Psoas muscle (tissue), 8 donors: ENCODE data around the gene CDH4. TPM values are rescaled to one million over a fixed set of nuclear protein-coding genes. Genes with fewer than 3 reads are reported as not detected.

Experiments
- ATAC-seq, 4 donors: fragments of 200-7000 bp; cut with Tn5 transposase; one replicate each; pipeline ENCODE4 v1.9.1; 2020; ENCODE audit warnings: moderate library complexity in 3 of 4, mild to moderate bottlenecking in 2 of 4
- DNase-seq, 2 donors: peaks; one replicate each; pipeline ENCODE4 v3.0.0-alpha.2; 2020
- H3K27ac ChIP-seq: fragments of 200-600 bp; one replicate; pipeline ENCODE4 v1.8.0; 2022
- H3K27me3 ChIP-seq, 3 donors: fragments of 200-600 bp in 1 of 3; one replicate each; pipeline versions ENCODE4 v1.6.1 to v1.8.0; 2013 to 2022; ENCODE audit warnings: low read length in 2 of 3, mild to moderate bottlenecking in 2 of 3, moderate library complexity in 1 of 3; ENCODE audit not compliant: insufficient read depth in 3 of 3
- H3K36me3 ChIP-seq, 2 donors: fragments of 200-600 bp in 1 of 2; one replicate each; pipeline versions ENCODE4 v1.6.1 to v1.8.0; 2013 to 2022; ENCODE audit warnings: low read depth in 1 of 2, mild to moderate bottlenecking in 1 of 2, moderate library complexity in 1 of 2; ENCODE audit not compliant: insufficient read depth in 1 of 2
- H3K4me1 ChIP-seq: fragments of 200-600 bp; one replicate; pipeline ENCODE4 v1.8.0; 2022
- H3K4me3 ChIP-seq: fragments of 200-600 bp; one replicate; pipeline ENCODE4 v1.8.0; 2022; ENCODE audit warnings: mild to moderate bottlenecking
- H3K9me3 ChIP-seq: fragments of 200-600 bp; one replicate; pipeline ENCODE4 v1.8.0; 2022
- WGBS, 3 donors: extraction: QIAGEN DNeasy Blood & Tissue Kit; methylation state at CpG; one replicate each; pipeline versions ENCODE4 v1.1.6 to v1.1.7; 2013; 5-methylcytosine and 5-hydroxymethylcytosine counted together
- intact Hi-C, 2 donors: fragments of 100-400 bp; cut with DNase I; formaldehyde crosslinking; loops; one replicate each; pipeline versions ENCODE4 v1.11.0 to v1.14.2; 2022
- polyA plus RNA-seq, 3 donors: library from polyadenylated mRNA; stranded (reverse); fragments of 200-250 nt; gene quantifications; one replicate each; pipeline ENCODE4 v1.2.3, GENCODE V29; 2013
- total RNA-seq, 4 donors: library from RNA; stranded (reverse); fragmentation: NEBNext Ultra II Directional in 2 of 4; extraction: Animal tissue kit (Norgen Biotek cat#: 25700) in 2 of 4; gene quantifications; one replicate each; pipeline versions ENCODE4 v1.2.1 to v1.2.4, GENCODE V29; 2021 to 2023
- TF ChIP-seq, protein P1 (sequence below): fragments of 200-600 bp; IDR thresholded peaks from one replicate; pipeline ENCODE4 v1.8.0; 2022; ENCODE audit warnings: antibody characterized with exemption
- donor health status: healthy with polysubstance abuse.
- donor health status: DM: no; HTN: no; CAD: no; lungs with moderate emphysema.
- donor health status: Bipolar disorder and iron deficiency.
- donor health status: healthy.
- donor health status: DM: yes; HTN: yes; CAD: no.
- donor health status: DM: no; HTN: no; CAD: no.
- donor health status: DM: no; HTN: no; CAD: no.
- donor health status: DM: yes; HTN: yes; CAD: no.

The CDH4 gene
- total and polyA plus RNA-seq, 7 donors, result 0.26 to 1.0 (median 0.34) TPM

DNA sequence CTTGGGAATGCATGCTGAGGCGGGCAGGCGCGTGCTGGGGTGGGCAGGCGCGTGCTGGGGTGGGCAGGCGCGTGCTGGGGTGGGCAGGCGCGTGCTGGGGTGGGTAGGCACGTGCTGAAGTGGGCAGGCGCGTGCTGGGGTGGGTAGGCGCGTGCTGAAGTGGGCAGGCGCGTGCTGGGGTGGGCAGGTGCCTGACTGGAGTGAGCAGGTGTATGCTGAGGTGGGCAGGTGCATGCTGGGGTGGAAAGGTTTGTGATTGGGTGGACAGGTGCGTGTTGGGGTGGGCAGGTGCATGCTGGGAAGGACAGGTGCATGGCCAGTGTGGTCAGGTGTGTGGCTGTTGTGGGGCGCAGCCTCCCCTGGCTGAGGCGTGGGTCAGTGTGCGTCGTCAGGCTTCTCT is 404.1 kb downstream of the CDH4 start:
- Histone ChIP-seq H3K4me1 (no peaks in the 10 kb centered on the region), H3K9me3 (no peaks in the 10 kb centered on the region), H3K27ac (no peak overlapping the region), H3K36me3 (no peaks in the 10 kb centered on the region), H3K4me3 (no peak overlapping the region), H3K27me3 (peaks cover 0 to 2% (median 0%) of the 10 kb centered on the region in 3 donors)
- no peak for ATAC-seq
- TF ChIP-seq, protein P1, sequence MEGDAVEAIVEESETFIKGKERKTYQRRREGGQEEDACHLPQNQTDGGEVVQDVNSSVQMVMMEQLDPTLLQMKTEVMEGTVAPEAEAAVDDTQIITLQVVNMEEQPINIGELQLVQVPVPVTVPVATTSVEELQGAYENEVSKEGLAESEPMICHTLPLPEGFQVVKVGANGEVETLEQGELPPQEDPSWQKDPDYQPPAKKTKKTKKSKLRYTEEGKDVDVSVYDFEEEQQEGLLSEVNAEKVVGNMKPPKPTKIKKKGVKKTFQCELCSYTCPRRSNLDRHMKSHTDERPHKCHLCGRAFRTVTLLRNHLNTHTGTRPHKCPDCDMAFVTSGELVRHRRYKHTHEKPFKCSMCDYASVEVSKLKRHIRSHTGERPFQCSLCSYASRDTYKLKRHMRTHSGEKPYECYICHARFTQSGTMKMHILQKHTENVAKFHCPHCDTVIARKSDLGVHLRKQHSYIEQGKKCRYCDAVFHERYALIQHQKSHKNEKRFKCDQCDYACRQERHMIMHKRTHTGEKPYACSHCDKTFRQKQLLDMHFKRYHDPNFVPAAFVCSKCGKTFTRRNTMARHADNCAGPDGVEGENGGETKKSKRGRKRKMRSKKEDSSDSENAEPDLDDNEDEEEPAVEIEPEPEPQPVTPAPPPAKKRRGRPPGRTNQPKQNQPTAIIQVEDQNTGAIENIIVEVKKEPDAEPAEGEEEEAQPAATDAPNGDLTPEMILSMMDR, result no peak
- peak in 1 of 2 donors; percentile 18 for DNase-seq
- intact Hi-C loops, result no loop called here
- 84 to 90% (median 87%) methylated on average over 16 to 21 of the region's 21 CpGs for WGBS, 3 donors

DNA sequence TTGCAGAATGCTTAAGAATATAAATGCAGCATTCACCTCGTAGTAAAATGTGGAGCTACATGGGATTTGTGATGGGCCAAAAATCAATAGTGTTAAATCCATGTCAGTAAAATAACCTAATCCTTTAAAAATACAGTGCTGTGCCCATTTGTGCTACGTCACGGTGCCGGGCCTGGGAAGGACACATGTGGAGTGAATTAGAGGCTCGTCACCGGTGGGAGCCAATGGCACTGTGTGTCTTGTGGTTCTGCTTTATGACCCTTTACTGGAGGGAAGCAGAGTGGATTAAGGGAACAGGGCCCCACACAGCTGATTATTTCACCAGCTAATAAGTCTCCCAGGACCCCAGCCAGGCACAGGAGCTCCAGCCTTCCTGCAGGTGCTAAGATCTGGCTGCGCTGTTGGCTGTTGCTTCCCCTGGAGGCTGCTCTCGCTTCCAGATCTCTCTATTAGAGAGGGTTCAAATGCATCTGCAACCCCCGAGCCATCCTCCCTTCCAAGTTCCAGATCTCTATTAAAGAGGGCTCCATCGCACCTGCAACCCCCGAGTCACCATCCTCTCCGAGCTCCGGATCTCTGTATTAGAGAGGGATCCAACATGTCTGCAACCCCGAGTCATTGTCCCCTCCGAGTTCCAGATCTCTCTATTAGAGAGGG is 405.8 kb downstream of the CDH4 start:
- Histone ChIP-seq H3K9me3 (no peaks in the 10 kb centered on the region), H3K36me3 (no peaks in the 10 kb centered on the region), H3K4me3 (no peak overlapping the region), H3K27ac (no peak overlapping the region), H3K27me3 (no peaks in the 10 kb centered on the region), H3K4me1 (no peaks in the 10 kb centered on the region)
- 75 to 84% (median 80%) methylated on average over 15 of the region's 15 CpGs for WGBS, 3 donors
- DNase-seq, result peak in 1 of 2 donors; percentile 11
- no peak for ATAC-seq
- TF ChIP-seq, protein P1, result no peak
- intact Hi-C loops, result no loop called here

DNA sequence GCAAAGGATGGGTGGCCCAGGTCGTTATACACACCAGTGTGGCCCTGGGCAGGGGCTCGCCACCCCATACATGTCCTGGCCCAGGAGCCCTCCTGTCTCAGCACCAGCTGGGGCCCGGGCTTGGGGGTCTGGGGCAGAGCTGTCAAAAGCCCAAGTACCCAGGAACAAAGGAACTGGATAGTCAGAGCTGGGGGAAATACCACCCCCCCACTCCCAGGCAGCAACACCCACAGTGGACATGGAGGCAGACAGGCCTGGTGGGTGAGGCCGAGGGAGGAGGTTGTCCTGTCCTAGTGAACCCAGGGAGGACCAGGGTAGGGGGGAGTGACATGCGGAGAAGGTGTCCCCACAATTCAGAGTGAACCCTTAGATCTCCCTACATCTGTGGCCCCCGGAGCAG is 406.5 kb downstream of the CDH4 start:
- no peaks in the 10 kb centered on the region for H3K9me3 ChIP-seq
- WGBS, 3 donors, result 94 to 97% (median 96%) methylated on average over 5 to 6 of the region's 6 CpGs
- no peak for ATAC-seq
- H3K36me3 ChIP-seq, result no peaks in the 10 kb centered on the region
- H3K27me3 ChIP-seq, result no peaks in the 10 kb centered on the region
- H3K4me3 ChIP-seq, result no peak overlapping the region
- intact Hi-C loops, result no loop called here
- TF ChIP-seq, protein P1, result no peak
- no peaks in the 10 kb centered on the region for H3K4me1 ChIP-seq
- no peak overlapping the region for H3K27ac ChIP-seq
- DNase-seq, result peak in 1 of 2 donors; percentile 27

DNA sequence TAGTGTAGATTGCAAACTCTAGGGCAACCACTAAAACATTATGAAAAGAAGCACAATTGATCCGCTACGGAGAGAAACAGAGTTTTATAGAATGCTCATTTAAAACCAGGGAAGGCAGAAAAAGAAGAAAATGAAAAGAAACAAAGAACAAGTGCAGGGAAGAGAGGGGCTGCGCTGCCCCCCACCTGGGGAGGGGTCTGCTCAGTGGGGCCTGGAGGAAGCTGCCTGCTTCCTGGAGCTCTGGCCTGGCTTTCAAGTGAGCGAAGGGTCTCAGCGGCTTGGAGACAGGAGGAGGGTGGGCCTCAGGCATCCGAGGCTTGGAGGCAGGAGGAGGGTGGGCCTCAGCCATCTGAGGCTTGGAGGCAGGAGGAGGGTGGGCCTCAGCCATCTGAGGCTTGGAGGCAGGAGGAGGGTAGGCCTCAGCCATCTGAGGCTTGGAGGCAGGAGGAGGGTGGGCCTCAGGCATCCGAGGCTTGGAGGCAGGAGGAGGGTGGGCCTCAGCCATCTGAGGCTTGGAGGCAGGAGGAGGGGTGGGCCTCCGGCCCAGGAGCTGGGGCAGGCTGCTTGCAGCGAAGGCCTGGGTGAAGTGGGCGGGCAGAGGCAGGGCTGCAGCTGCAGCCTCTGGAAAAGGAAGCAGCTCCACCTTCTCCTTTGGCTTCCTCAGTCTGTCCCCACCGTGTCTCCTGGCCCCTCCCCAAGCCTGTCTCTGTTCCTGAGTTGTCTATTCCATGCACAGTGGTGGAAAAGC is 407.4 kb downstream of the CDH4 start:
- intact Hi-C loops, result no loop called here
- no peaks in the 10 kb centered on the region for H3K9me3 ChIP-seq
- H3K4me1 ChIP-seq, result no peaks in the 10 kb centered on the region
- H3K27ac ChIP-seq, result no peak overlapping the region
- 45 to 76% (median 66%) methylated on average over 10 to 11 of the region's 11 CpGs for WGBS, 3 donors
- TF ChIP-seq, protein P1, result no peak
- H3K27me3 ChIP-seq, result peaks cover 0 to 3% (median 0%) of the 10 kb centered on the region in 3 donors
- ATAC-seq (no peak), DNase-seq (peak in 1 of 2 donors; percentile 31)
- no peak overlapping the region for H3K4me3 ChIP-seq
- no peaks in the 10 kb centered on the region for H3K36me3 ChIP-seq
